Stimulated activated naive CD4-positive, alpha-beta T cell treated with Interleukin-2 at 50 U/mL for 16 hours (primary cell): ENCODE results near the gene GCNT3.
"Not testable (repeated sequence)": the region's sequence is repeated elsewhere in the genome, so short reads cannot be mapped to it uniquely, and the experiment has no call there.

Source experiments
- DNase-seq: peaks from one replicate; lab custom pipeline; 2025; lab: John Stamatoyannopoulos, UW

Gene GCNT3

DNA sequence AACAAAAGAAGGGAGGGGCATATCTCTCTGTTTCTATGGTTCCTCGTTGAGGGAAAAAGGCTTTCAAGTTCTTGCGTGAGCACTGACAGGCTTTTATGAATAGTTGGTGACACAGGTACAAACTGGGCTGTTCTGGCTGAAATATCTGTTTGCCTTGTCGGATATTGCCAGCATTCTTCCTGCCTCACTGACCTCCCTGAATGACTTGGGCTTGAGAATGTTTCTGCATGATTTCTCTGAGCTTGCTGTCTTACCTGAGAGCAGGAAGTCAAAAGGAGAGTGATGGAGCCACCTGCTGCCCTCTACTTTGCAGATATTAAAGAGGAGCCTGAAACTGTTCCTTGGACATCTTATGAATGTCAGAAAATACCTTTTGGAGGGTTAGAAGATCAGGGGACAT lies 4.8 kb downstream of the GCNT3 start:
- DNase-seq = no peak

DNA sequence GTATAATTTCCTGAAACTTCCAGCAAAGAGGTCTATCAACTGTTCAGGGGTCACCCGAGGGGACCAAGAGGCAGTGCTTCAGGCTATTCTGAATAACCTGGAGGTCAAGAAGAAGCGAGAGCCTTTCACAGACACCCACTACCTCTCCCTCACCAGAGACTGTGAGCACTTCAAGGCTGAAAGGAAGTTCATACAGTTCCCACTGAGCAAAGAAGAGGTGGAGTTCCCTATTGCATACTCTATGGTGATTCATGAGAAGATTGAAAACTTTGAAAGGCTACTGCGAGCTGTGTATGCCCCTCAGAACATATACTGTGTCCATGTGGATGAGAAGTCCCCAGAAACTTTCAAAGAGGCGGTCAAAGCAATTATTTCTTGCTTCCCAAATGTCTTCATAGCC lies 6.8 kb downstream of the GCNT3 start:
- DNase-seq = no peak

DNA sequence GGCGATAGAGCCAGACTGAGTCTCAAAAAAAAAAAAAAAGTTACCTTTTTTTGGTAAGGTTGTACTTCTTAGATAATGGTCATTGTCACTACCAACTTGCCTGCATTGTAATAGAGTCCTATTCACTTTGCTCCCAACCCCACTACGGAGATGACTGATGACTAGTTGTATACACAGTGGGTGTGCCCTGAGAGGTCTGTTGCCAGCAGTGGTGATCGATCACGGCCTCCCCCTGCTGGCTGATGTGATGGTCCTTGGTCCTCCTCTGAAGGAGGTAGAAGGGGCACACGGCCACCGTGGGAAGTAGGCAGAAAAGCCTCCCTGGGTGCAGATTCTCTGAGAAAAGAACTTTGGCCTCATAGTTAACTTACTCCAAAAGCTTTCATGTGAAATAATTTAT lies 10.7 kb downstream of the GCNT3 start:
- peak; percentile 10 for DNase-seq

DNA sequence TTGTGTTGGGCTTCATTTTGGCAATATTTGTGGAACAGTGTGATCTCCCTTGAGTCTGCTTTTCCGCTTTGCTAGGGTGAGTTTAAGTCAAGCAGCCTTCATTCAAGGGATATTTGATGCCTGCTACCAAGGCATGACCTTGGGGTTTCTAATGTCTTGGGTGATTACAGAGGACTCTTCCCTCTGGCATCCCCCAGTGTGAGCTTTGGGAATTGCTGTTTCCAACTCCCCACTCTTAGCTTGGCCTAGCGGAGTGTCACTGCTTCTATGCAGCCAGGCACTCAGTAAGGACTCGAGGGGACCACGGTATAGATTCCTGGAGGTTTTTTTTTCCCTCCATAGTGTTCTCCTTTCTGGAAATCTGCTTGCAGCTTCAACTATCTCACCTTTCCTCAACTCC lies 21.1 kb downstream of the GCNT3 start:
- DNase-seq = no peak

DNA sequence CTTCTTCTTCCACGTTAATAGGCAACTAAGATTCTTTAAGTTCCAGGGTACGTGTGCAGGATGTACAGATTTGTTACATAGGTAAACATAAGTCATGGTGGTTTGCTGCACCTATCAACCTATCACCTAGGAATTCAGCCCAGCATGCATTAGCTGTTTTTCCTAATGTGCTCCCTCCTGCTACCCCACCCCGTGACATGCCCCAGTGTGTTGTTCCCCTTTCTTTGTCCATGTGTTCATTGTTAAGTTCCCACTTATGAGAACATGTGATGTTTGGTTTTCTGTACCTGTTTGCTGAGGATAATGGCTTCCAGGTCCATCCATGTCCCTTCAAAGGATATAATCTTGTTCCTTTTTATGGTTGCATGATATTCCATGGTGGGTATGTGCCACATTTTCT lies 24.6 kb downstream of the GCNT3 start:
- no peak for DNase-seq

DNA sequence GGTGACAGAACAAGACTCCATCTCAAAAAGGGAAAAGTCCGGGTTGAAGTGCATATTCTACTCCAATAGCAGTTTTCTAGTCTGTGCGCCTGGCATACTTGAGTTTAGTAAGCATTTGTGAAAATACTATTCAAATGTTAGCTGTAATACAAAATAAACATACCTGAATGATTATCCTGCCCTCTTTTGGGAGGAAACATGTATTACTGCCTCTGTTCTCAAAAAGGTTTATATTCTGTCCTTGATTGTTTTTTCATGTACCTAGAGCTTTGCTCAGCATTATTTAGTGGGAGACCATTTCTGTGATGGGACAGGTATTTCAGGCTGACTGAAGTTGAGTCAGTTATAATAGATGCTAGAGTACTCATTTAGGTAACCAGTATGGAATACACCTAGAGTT lies 25.9 kb downstream of the GCNT3 start:
- DNase-seq = not testable (repeated sequence)

DNA sequence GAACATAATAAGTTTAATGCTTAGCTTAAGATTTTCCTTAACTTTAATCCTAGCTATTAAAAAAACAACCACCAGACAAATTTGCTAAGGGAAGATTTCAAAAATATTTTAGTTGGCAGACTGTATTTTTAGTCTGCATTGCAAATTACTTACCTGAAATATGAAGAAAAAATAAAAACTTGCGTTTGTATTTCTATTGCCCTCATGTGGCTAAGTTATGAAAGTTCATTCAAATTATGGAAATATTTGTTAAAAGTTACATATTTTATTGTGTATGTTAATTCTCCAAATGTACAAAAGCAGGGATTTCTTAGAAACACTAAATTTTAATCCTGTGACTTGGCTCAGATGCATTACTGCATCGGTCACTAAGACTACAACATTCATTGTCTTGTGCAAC lies 30.8 kb downstream of the GCNT3 start:
- DNase-seq = no peak

DNA sequence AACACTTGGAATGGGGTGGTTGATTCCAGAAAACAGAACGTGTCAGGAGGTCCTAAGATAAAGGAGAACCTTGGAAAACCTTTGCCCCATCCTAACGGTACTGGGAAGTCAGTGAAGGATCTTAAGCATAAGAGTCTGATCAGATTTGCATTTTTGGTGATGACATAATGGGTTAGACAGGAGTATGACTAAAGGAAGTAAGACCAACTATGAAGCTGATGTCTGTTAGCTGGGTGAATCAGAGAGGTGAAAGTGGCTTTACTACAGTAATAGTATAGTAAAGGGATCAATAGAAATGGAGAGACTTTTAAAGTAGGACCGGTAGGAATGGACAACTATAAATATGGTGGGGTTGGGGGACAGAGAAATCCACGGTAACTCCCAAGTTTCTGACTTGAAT lies 33.2 kb downstream of the GCNT3 start:
- DNase-seq = no peak

DNA sequence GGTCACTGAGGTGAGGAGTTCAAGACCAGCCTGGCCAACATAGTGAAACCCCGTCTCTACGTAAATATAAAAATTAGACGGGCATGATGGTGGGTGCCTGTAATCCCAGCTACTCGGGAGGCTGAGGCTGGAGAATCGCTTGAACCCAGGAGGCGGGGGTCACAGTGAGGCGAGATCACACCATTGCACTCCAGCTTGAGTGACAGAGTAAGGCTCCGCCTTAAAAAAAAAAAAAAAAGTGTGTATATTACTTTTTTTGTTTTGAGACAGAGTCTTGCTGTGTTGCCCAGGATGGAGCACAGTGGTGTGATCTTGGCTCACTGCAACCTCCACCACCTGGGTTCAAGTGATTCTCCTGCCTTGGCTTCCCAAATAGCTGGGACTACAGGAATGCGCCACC lies 34.2 kb downstream of the GCNT3 start:
- not testable (repeated sequence) for DNase-seq

DNA sequence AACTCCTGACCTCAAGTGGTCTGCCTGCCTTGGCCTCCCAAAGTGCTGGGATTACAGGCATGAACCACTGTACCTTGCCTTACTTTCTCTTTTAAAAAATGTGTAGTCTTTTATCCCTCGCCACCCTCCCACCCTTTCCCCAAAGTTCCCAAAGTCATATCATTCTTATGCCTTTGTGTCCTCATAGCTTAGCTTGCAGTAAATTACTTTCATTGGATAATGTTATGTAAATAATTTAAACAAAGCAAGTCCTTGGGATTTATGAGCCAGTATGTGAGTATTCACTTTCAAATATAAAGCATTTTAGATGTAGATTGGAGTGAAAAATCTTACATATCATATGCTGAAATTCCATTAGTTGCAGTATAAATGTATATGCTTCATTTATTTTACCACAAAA lies 34.7 kb downstream of the GCNT3 start:
- no peak for DNase-seq

DNA sequence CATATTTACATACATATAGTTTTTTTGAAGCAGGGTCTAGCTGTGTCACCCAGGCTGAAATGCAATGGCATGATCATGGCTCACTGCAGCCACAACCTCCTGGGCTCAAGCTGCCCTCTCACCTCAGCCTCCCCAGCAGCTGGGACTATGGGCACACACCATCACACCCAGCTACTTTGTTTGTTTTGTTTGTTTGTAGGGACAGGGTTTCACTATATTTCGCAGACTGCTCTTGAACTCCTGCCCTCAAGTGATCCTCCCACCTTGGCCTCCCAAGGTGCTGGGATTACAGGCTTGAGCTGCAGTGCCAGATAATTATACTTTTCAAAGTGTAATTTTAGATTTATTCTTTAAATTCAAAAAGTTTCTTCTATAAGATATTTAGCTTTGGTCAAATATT lies 35.5 kb downstream of the GCNT3 start:
- no peak for DNase-seq

DNA sequence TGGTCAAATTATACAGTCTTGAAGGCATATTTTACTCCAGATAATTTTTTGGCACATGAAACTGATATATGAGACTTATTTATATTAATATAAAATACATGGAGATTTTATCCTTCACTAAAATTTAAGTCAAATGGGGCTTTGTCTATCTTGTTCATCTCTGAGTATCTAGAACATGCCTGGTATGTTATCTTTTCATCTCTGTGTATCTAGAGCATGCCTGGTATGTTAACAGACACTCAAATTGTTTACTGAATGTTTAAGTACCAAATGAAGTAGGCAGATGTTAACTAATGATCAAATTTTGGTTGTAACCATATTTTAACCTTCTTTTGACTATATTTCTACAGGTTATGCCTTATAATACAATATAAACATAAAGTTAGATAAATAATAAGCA lies 38.0 kb downstream of the GCNT3 start:
- no peak for DNase-seq

DNA sequence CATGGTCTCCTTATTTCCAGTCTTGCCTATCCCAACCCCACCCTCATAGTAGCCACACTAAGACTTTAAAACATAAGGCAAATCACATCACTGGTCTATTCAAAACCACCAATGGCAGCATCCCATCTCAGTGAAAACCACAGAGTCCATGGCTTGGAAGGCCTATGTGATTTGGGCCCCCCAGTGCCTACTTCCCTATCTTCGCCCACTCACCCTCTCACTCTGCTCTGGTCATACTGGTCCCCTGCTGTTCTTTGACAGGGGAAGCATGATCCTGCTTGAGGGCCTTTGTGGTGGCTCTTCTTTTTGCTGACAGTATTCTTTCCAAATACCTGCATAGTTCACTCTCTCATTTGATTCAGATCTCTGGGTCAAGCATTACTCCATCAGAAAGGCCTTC lies 42.5 kb downstream of the GCNT3 start:
- DNase-seq = no peak

DNA sequence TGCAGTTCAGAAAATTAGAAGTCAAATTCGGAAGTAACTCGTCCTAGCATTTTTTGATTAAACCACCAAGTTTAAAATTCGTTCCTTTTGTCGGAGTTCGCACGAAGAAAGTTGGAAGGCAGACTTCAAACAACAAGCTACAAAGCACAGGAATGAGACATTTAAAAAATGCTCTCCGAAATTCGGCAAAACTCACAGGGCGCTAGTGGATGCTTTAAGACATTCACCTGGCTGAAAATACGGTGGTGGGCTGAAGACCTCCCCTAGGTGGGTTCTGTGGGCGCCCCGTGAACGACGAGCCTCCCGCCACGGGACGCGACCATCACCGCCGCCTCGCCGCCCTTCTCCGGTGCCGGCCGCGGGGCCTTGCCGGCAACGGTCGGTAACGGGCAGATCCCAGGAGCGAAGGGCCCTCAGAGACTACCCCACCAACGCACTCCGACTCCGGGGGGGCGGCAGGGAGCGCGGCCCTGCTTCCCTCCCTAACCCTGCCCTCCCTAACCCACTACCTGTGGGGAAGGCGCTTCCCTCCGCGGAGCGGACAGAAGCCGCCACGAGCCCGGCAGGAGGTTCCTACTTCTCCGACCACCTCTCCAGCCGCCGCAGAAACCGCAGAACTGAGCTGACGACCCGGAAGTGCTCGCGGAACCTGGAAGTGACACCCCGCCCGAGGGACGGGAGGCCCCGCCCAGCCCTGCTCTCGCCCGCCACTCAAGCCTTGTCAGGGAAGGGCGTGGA lies 45.5 kb downstream of the GCNT3 start, which contains the start of gene GTF2A2:
GTF2A2 (minus strand) TSS at position 619 of the 738 bp plus-strand sequence. CDS start 5,238 bp downstream, outside the sequence.
- peak; percentile 91 for DNase-seq

DNA sequence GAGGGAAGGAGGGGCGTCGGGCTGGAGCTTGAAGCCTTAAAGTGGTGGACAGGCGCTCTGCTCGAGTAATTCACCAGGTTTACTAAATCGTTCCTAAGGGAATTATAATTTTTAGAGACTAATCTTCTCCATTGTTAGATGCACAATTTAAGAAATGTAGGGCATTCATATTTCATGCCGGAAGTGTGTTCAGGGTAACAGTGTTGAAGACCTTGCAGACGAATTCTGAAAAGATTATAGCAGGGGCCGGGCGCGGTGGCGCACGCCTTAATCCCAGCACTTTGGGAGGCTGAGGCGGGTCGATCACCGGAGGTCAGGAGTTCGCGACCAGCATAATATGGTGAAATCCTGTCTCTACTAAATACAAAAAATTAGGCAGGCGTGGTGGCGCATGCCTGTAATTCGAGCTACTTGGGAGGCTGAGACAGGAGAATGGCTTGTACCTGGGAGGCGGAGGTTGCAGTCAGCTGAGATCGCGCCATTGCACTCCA lies 46.1 kb downstream of the GCNT3 start:
- no peak for DNase-seq

DNA sequence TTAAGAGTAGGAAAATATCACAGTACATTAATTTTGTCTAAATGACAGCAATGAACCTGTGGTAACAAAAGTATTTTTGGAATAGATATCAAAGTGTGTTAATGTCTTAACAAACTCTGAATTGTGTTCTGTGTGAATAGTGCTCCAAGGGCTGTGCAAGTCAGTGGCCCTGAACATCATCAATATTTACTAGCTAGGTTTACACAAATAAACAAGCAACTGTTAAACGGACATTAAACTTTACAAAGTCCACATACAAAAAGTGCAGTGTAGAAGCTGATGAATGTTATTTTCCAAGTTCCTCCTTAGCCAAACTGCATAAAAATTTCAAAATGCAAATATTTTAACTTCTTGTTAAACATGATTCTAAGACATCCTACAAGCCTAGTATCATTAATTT lies 47.8 kb downstream of the GCNT3 start:
- DNase-seq = no peak

DNA sequence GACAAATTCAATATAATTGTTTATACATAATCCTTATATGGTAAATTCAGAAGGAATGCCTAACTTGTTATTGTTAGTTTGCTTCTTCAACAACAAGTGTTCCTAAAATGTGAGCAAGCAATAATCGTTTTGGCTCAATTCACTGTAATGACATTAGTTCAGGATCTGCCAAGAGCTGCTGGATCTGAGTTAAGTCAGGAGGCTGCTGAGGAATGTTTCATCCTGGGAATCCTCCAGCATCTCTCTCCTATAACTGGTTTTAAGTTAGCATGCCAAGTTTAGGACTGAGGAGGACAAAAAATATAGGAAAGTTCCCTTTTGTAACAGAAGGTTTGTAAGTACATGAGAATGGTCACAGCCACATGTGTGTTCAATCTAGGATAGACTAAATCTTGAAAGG lies 50.7 kb downstream of the GCNT3 start:
- no peak for DNase-seq

DNA sequence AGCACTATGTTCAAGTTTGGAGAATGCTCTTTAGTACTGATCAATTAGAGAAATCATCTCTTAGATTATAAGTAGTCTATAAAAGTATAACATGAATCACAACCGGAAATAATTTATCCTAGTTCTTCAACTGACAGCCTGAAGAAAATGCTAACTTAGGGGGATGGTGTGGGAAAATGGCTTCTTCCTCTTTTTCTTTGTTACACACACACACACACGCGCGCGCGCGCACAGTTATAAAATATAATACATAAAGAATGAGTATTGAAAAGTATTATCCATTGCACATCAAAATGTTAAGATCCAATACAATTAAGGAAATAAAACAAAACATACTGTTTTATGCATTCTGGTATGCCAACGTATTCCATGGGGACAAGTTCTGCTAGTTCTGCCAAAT lies 57.0 kb downstream of the GCNT3 start:
- no peak for DNase-seq
